Measurements from ENCODE around the gene CNTNAP2.

The CNTNAP2 gene

GRCh38 chr7:146539836-146540235, 423.2 kb downstream of the CNTNAP2 start:
- 80 to 91% methylated on average over 1 of the region's 1 CpG for WGBS, 2 experiments (ENCODE audit: insufficient coverage in 2 of 2)
- Histone ChIP-seq H3K36me3 (ENCODE audit: control insufficient read depth, insufficient read depth, low read length) (no peaks in the 10 kb centered on the region), H3K4me3 (ENCODE audit: extremely low read depth, insufficient read depth, low read length, poor library complexity, severe bottlenecking) (no peak overlapping the region)

GRCh38 chr7:146542101-146542500, 425.5 kb downstream of the CNTNAP2 start:
- no peak overlapping the region for H3K4me3 ChIP-seq (ENCODE audit: extremely low read depth, insufficient read depth, low read length, poor library complexity, severe bottlenecking)
- H3K27ac ChIP-seq (ENCODE audit: low read depth, low read length, severe bottlenecking) = no peak overlapping the region
- H3K9me3 ChIP-seq (ENCODE audit: control insufficient read depth, low read length) = no peaks in the 10 kb centered on the region
- WGBS, 2 experiments (ENCODE audit: insufficient coverage in 2 of 2) = no CpG with 5 or more reads among the region's 2 CpGs
- no peaks in the 10 kb centered on the region for H3K4me1 ChIP-seq (ENCODE audit: control insufficient read depth, insufficient read depth, low read length, poor library complexity, severe bottlenecking)
- H3K36me3 ChIP-seq (ENCODE audit: control insufficient read depth, insufficient read depth, low read length) = no peaks in the 10 kb centered on the region

More at GRCh38 chr7:146539836-146540235, 423.2 kb downstream of the CNTNAP2 start:
- no peaks in the 10 kb centered on the region for H3K4me1 ChIP-seq (ENCODE audit: control insufficient read depth, insufficient read depth, low read length, poor library complexity, severe bottlenecking)
- H3K27ac ChIP-seq (ENCODE audit: low read depth, low read length, severe bottlenecking) = no peak overlapping the region
- no peaks in the 10 kb centered on the region for H3K9me3 ChIP-seq (ENCODE audit: control insufficient read depth, low read length)

GRCh38 chr7:146544748-146545147, 428.1 kb downstream of the CNTNAP2 start:
- H3K36me3 ChIP-seq (ENCODE audit: control insufficient read depth, insufficient read depth, low read length) = no peaks in the 10 kb centered on the region
- H3K9me3 ChIP-seq (ENCODE audit: control insufficient read depth, low read length) = no peaks in the 10 kb centered on the region
- H3K27ac ChIP-seq (ENCODE audit: low read depth, low read length, severe bottlenecking) = no peak overlapping the region
- WGBS, 2 experiments (ENCODE audit: insufficient coverage in 2 of 2) = 44 to 50% methylated on average over 2 of the region's 2 CpGs
- no peak overlapping the region for H3K4me3 ChIP-seq (ENCODE audit: extremely low read depth, insufficient read depth, low read length, poor library complexity, severe bottlenecking)
- H3K4me1 ChIP-seq (ENCODE audit: control insufficient read depth, insufficient read depth, low read length, poor library complexity, severe bottlenecking) = no peaks in the 10 kb centered on the region

GRCh38 chr7:146548816-146549215, 432.2 kb downstream of the CNTNAP2 start:
- H3K36me3 ChIP-seq (ENCODE audit: control insufficient read depth, insufficient read depth, low read length) = no peaks in the 10 kb centered on the region
- H3K27ac ChIP-seq (ENCODE audit: low read depth, low read length, severe bottlenecking) = no peak overlapping the region
- WGBS, 2 experiments (ENCODE audit: insufficient coverage in 2 of 2) = 60% methylated on average over 1 of the region's 1 CpG; no CpG with 5 or more reads in 1 of the 2 experiments
- no peaks in the 10 kb centered on the region for H3K9me3 ChIP-seq (ENCODE audit: control insufficient read depth, low read length)
- no peaks in the 10 kb centered on the region for H3K4me1 ChIP-seq (ENCODE audit: control insufficient read depth, insufficient read depth, low read length, poor library complexity, severe bottlenecking)
- H3K4me3 ChIP-seq (ENCODE audit: extremely low read depth, insufficient read depth, low read length, poor library complexity, severe bottlenecking) = no peak overlapping the region

- Histone ChIP-seq H3K4me3 (ENCODE audit: extremely low read depth, insufficient read depth, low read length, poor library complexity, severe bottlenecking) (no peak overlapping the region), H3K27ac (ENCODE audit: low read depth, low read length, severe bottlenecking) (no peak overlapping the region), H3K9me3 (ENCODE audit: control insufficient read depth, low read length) (no peaks in the 10 kb centered on the region), H3K36me3 (ENCODE audit: control insufficient read depth, insufficient read depth, low read length) (no peaks in the 10 kb centered on the region), H3K4me1 (ENCODE audit: control insufficient read depth, insufficient read depth, low read length, poor library complexity, severe bottlenecking) (no peaks in the 10 kb centered on the region)
- WGBS, 2 experiments (ENCODE audit: insufficient coverage in 2 of 2) = 91 to 95% methylated on average over 4 to 6 of the region's 6 CpGs
Measured at GRCh38 chr7:146554556-146554955, 438.0 kb downstream of the CNTNAP2 start.

- no peaks in the 10 kb centered on the region for H3K36me3 ChIP-seq (ENCODE audit: control insufficient read depth, insufficient read depth, low read length)
- WGBS, 2 experiments (ENCODE audit: insufficient coverage in 2 of 2) = 89 to 94% methylated on average over 1 to 3 of the region's 4 CpGs
Measured at GRCh38 chr7:146557971-146558469, 441.4 kb downstream of the CNTNAP2 start.

GRCh38 chr7:146565872-146566271, 449.3 kb downstream of the CNTNAP2 start:
- Histone ChIP-seq H3K36me3 (ENCODE audit: control insufficient read depth, insufficient read depth, low read length) (no peaks in the 10 kb centered on the region), H3K4me1 (ENCODE audit: control insufficient read depth, insufficient read depth, low read length, poor library complexity, severe bottlenecking) (no peaks in the 10 kb centered on the region), H3K27ac (ENCODE audit: low read depth, low read length, severe bottlenecking) (no peak overlapping the region), H3K4me3 (ENCODE audit: extremely low read depth, insufficient read depth, low read length, poor library complexity, severe bottlenecking) (no peak overlapping the region), H3K9me3 (ENCODE audit: control insufficient read depth, low read length) (no peaks in the 10 kb centered on the region)
- 80% methylated on average over 1 of the region's 3 CpGs; no CpG with 5 or more reads in 1 of the 2 experiments for WGBS, 2 experiments (ENCODE audit: insufficient coverage in 2 of 2)

More at GRCh38 chr7:146557971-146558469, 441.4 kb downstream of the CNTNAP2 start:
- Histone ChIP-seq H3K9me3 (ENCODE audit: control insufficient read depth, low read length) (no peaks in the 10 kb centered on the region), H3K27ac (ENCODE audit: low read depth, low read length, severe bottlenecking) (no peak overlapping the region), H3K4me1 (ENCODE audit: control insufficient read depth, insufficient read depth, low read length, poor library complexity, severe bottlenecking) (no peaks in the 10 kb centered on the region), H3K4me3 (ENCODE audit: extremely low read depth, insufficient read depth, low read length, poor library complexity, severe bottlenecking) (no peak overlapping the region)

GRCh38 chr7:146575903-146576302, 459.3 kb downstream of the CNTNAP2 start:
- no peak overlapping the region for H3K27ac ChIP-seq (ENCODE audit: low read depth, low read length, severe bottlenecking)
- WGBS, 2 experiments (ENCODE audit: insufficient coverage in 2 of 2) = no CpG with 5 or more reads among the region's 2 CpGs

GRCh38 chr7:146591976-146592375, 475.4 kb downstream of the CNTNAP2 start:
- no peaks in the 10 kb centered on the region for H3K9me3 ChIP-seq (ENCODE audit: control insufficient read depth, low read length)
- H3K27ac ChIP-seq (ENCODE audit: low read depth, low read length, severe bottlenecking) = no peak overlapping the region
- no peaks in the 10 kb centered on the region for H3K4me1 ChIP-seq (ENCODE audit: control insufficient read depth, insufficient read depth, low read length, poor library complexity, severe bottlenecking)
- no peaks in the 10 kb centered on the region for H3K36me3 ChIP-seq (ENCODE audit: control insufficient read depth, insufficient read depth, low read length)
- 67% methylated on average over 1 of the region's 1 CpG; no CpG with 5 or more reads in 1 of the 2 experiments for WGBS, 2 experiments (ENCODE audit: insufficient coverage in 2 of 2)
- no peak overlapping the region for H3K4me3 ChIP-seq (ENCODE audit: extremely low read depth, insufficient read depth, low read length, poor library complexity, severe bottlenecking)

More at GRCh38 chr7:146575903-146576302, 459.3 kb downstream of the CNTNAP2 start:
- no peak overlapping the region for H3K4me3 ChIP-seq (ENCODE audit: extremely low read depth, insufficient read depth, low read length, poor library complexity, severe bottlenecking)
- no peaks in the 10 kb centered on the region for H3K36me3 ChIP-seq (ENCODE audit: control insufficient read depth, insufficient read depth, low read length)
- H3K4me1 ChIP-seq (ENCODE audit: control insufficient read depth, insufficient read depth, low read length, poor library complexity, severe bottlenecking) = no peaks in the 10 kb centered on the region
- no peaks in the 10 kb centered on the region for H3K9me3 ChIP-seq (ENCODE audit: control insufficient read depth, low read length)

GRCh38 chr7:146606628-146607027, 490.0 kb downstream of the CNTNAP2 start:
- no peaks in the 10 kb centered on the region for H3K9me3 ChIP-seq (ENCODE audit: control insufficient read depth, low read length)
- H3K27ac ChIP-seq (ENCODE audit: low read depth, low read length, severe bottlenecking) = no peak overlapping the region
- H3K4me1 ChIP-seq (ENCODE audit: control insufficient read depth, insufficient read depth, low read length, poor library complexity, severe bottlenecking) = no peaks in the 10 kb centered on the region
- H3K36me3 ChIP-seq (ENCODE audit: control insufficient read depth, insufficient read depth, low read length) = no peaks in the 10 kb centered on the region
- 60 to 100% methylated on average over 1 of the region's 1 CpG for WGBS, 2 experiments (ENCODE audit: insufficient coverage in 2 of 2)
- no peak overlapping the region for H3K4me3 ChIP-seq (ENCODE audit: extremely low read depth, insufficient read depth, low read length, poor library complexity, severe bottlenecking)

GRCh38 chr7:146619641-146620040, 503.0 kb downstream of the CNTNAP2 start:
- no peak overlapping the region for H3K4me3 ChIP-seq (ENCODE audit: extremely low read depth, insufficient read depth, low read length, poor library complexity, severe bottlenecking)
- WGBS, 2 experiments (ENCODE audit: insufficient coverage in 2 of 2) = no CpG with 5 or more reads among the region's 5 CpGs
- no peaks in the 10 kb centered on the region for H3K9me3 ChIP-seq (ENCODE audit: control insufficient read depth, low read length)

More at GRCh38 chr7:146619641-146620040, 503.0 kb downstream of the CNTNAP2 start:
- no peaks in the 10 kb centered on the region for H3K36me3 ChIP-seq (ENCODE audit: control insufficient read depth, insufficient read depth, low read length)
- H3K27ac ChIP-seq (ENCODE audit: low read depth, low read length, severe bottlenecking) = no peak overlapping the region
- no peaks in the 10 kb centered on the region for H3K4me1 ChIP-seq (ENCODE audit: control insufficient read depth, insufficient read depth, low read length, poor library complexity, severe bottlenecking)
